NCI-H1694 treated with DMSO at 0.1 percent for 48 hours (cell line): Measurements from ENCODE around the gene KDM2A.
A peak's percentile ranks its signal among the peaks of the same experiment; 100 is the strongest.
"Not testable (repeated sequence)": the region's sequence is repeated elsewhere in the genome, so short reads cannot be mapped to it uniquely, and the experiment has no call there.

Source experiments
- DNase-seq: peaks from one replicate; lab custom pipeline; 2025; lab: John Stamatoyannopoulos, UW

KDM2A gene

GRCh38 chr11:67260885-67261639 lies 142.0 kb downstream of the KDM2A start:
- DNase-seq: not testable (repeated sequence)

- no peak for DNase-seq
Measured at GRCh38 chr11:67261640-67261945, 142.5 kb downstream of the KDM2A start.

GRCh38 chr11:67261946-67262681 lies 143.1 kb downstream of the KDM2A start:
- DNase-seq: no peak

GRCh38 chr11:67262731-67263675 lies 143.9 kb downstream of the KDM2A start:
- DNase-seq: peak; percentile 51

GRCh38 chr11:67264260-67264659 lies 145.2 kb downstream of the KDM2A start:
- DNase-seq: no peak

GRCh38 chr11:67264877-67265632 lies 146.0 kb downstream of the KDM2A start:
- DNase-seq: no peak

GRCh38 chr11:67265633-67266448 lies 146.8 kb downstream of the KDM2A start:
- no peak for DNase-seq

- no peak for DNase-seq
Measured at GRCh38 chr11:67266449-67267187, 147.6 kb downstream of the KDM2A start, which contains the start of gene GRK2. Gene GRK2, plus strand, starts transcription at chr11:67266473. Its CDS starts 227 bp downstream, at chr11:67266700.

- DNase-seq: no peak
Measured at GRCh38 chr11:67267188-67268080, 148.4 kb downstream of the KDM2A start.

GRCh38 chr11:67268081-67268961 lies 149.3 kb downstream of the KDM2A start:
- DNase-seq: no peak

- no peak for DNase-seq
Measured at GRCh38 chr11:67268962-67269268, 149.9 kb downstream of the KDM2A start.

GRCh38 chr11:67269401-67270255 lies 150.6 kb downstream of the KDM2A start:
- DNase-seq: peak; percentile 51

- DNase-seq: no peak
Measured at GRCh38 chr11:67270256-67271204, 151.5 kb downstream of the KDM2A start.

- no peak for DNase-seq
Measured at GRCh38 chr11:67271205-67271540, 152.1 kb downstream of the KDM2A start.

GRCh38 chr11:67271541-67272284 lies 152.7 kb downstream of the KDM2A start:
- no peak for DNase-seq
